HG02610 (cell line): Measurements from ENCODE around the gene KISS1R.
"Not testable (repeated sequence)": the region's sequence is repeated elsewhere in the genome, so short reads cannot be mapped to it uniquely, and the experiment has no call there.

ENCODE experiments used
- ATAC-seq: cut with Tn5 transposase; IDR thresholded peaks from one replicate; pipeline ENCODE4 v1.9.1; 2021; ENCODE audit warnings: mild to moderate bottlenecking, moderate library complexity; ENCODE audit not compliant: unreplicated experiment

The KISS1R gene

GRCh38 chr19:952049-952679, 35.0 kb downstream of the KISS1R start:
- no peak for ATAC-seq

- ATAC-seq: no peak
These were observed 35.7 kb downstream of the KISS1R start for GRCh38 chr19:952680-953444.

DNA sequence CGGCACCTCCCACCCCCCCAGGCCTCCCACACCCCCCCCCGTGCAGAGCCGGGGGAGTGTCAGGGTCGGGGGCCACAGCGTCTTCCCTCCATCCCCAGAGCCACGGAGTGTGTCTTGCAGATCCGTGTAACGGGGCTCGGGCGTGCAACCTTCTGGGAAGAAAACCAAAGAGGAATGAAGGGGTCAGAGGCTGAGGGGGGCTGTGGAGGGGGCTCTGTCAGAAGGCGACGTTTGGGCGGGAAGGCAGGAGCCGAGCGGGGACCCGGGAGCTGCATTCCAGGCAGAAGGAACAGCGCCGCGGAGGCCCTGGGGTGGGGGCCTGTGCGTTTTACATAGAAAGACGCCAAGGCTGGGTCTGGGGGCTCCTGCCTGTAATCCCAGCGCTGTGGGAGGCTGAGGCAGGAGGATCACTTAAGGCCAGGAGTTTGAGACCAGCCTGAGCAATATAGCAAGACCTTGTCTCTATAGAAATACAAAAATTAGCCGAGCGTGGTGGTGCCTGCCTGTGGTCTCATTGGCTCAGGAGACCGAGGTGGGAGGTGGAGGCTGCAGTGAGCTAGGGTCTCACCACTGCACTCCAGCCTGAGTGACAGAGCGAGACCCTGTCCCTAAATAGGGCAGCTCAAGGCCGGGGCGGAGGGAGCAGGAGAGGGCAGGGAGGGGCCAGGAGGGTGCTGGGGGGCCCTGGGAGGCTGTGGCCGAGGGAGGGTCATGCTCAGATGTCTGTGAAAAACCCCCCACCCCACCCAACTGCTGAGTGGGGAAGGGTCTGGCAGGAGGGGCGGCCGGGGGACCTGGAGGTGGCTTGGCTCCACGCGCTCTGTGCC, 36.5 kb downstream of the KISS1R start:
- no peak for ATAC-seq

- no peak for ATAC-seq
These were observed 37.1 kb downstream of the KISS1R start for GRCh38 chr19:954272-954671.

DNA sequence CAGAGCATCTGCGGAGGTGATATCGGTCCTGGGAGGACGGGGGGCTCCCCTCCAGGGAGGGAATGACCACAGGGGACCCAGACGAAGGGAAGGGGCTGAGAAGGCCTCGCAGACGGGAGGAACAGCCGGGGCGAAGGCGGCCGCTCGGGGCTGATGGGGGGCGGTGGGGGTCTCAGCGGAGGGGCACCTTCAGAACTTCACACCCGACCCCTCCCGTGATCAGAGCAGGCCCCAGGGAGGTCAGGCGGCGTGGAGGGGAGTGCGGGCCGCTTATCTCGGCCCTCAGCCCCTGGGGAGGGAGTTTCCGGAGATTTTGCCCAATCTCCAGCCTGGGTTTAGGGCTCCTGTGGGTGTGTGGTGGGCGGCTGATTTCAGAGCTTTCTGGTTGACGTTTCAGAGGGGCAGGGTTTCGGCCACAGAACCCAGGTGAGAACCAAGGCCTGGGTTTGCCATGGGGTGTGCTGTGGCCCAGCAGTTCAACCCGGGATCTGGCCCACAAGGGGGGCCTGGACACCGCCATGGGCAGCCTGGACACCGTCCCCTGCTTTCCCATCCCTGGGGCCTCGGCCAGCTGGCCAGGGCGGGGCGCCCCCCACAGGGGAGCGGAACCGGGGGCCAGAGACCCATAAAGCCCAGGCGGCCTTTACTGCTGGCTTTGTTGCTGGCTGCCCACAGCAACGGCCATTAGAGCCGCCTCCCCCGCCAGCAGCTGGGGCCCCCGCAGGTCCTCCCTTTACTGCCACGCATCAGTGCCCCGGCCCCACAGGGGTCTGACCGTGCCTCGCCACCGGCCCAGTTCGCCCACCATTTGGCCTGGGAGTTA, 37.8 kb downstream of the KISS1R start:
- no peak for ATAC-seq

DNA sequence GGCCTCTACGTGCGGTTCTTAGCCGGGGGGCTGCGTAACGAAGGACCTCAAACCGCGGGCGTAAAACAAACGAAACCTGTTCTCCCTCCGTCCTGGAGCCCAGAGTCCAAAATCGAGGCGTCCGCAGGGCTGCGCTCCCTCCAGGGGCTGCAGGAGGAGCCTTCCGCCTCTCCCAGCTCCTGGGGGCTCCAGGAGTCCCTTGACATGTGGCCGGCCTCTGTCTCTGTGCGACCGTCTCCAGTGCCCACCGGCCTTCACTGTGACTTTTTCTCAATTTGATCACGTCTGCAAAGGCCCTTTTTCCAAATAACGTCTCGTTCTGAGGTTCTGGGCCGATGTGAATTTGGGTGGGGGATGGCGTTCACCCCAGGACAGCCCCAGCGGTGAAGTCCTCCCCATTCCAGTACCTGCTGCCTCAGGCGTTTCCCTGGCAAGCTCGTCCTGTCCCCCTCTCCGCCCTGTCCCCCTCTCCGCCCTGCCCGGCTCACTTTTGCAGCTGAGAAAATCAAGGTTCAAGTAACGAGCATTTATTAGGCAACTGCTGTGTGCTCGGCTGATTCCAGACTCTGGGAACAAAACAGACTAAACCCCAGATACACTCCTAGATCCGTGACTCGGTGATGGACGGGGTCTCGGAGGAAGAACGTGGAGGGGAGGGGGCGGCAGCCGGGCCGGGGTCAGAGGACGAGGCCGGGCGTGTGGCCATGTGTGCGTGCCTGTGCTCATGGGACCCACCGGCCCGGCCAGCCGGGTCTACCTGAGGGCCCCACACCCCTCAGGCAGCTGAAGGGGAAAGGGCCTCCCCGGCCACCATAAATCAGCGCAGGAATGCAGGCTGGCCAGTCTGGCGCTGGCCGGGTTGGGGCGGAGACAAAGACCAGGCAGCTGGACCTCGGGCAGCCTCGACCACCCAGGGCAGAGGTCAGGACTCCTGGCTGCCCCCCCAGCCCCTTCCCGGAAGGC, 39.0 kb downstream of the KISS1R start:
- no peak for ATAC-seq

GRCh38 chr19:956766-957440, 39.8 kb downstream of the KISS1R start:
- ATAC-seq: no peak

- not testable (repeated sequence) for ATAC-seq
These were observed 40.4 kb downstream of the KISS1R start for GRCh38 chr19:957578-957977.

GRCh38 chr19:958967-959855, 42.1 kb downstream of the KISS1R start:
- ATAC-seq: no peak

GRCh38 chr19:960020-960419, 42.9 kb downstream of the KISS1R start:
- ATAC-seq: no peak

- ATAC-seq: no peak
These were observed 43.4 kb downstream of the KISS1R start for GRCh38 chr19:960601-960938.

DNA sequence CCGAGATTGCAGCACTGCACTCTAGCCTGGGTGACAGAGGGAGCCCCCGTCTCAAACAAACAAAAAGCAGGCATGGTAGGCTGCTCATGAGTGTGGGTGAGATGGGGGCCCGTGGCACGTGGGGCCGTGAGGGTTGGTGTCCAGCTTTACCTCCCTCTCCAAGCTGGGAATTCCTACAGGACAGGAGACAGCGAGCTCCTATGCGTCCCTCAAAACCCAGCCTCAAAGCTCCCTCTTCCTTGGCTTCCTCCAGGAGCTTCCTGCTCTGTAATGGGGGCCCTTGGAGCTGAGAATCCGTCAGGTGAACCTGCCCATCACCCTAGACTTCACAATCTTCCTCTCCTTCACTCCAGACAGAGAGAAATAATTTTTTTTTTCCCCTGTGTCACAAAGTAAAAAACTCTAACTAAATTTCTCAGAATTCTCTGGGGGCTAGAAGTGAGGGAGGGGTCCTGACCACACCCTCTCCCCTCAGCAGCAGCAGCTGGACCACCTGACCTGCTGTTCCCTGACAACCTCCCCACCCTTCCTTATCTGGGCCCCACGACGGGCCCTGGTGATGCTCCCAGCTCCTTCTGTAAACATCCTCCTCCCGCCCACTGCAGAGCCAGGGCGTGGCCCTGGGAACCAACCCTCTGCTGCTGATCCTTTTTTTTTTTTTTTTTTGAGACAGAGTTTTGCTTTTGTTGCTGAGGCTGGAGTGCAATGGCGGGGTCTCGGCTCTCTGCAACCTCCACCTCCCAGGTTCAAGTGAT, 44.9 kb downstream of the KISS1R start:
- ATAC-seq: no peak

DNA sequence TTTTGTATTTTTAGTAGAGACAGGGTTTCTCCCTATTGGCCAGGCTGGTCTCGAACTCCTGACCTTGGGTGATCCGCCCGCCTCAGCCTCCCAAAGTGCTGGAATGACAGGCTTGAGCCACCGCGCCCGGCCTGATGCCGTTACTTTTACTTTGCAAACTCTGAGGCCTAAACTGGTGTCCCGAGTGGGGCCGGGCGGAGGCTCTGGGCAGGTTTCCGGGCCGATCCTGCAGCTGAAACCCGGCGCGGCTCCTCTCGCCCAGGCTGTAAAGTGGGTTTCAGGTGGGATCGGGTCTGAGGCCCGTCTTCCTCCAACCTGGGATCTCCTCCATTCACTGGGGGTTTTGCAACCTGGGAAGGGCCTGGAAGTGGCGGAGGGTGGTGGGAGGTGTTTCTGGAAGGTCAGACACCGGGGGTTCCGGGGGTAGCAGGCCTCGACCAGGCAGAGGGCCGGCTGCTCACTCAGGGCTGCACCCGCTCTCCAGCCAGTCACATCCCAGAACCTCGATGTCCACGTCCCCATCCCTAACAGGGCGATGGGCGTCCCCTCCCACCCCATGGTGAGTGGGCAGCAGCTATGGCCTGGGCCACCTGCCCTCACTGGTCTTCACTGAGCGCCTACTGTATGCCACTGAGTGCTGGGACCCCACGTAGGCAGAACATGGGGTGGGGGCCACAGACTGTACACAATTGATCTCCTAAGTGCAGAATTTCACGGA, 45.7 kb downstream of the KISS1R start:
- no peak for ATAC-seq

GRCh38 chr19:963486-963951, 46.4 kb downstream of the KISS1R start:
- no peak for ATAC-seq

GRCh38 chr19:964116-964520, 47.0 kb downstream of the KISS1R start:
- ATAC-seq: no peak

GRCh38 chr19:964761-965694, 47.9 kb downstream of the KISS1R start:
- no peak for ATAC-seq
